OCI-LY7 (cell line): ENCODE data around the gene MARK4.

Experiments used
- EZH2phosphoT487 ChIP-seq: fragments of 200-600 bp; sonication (generic); IDR thresholded peaks from 2 replicates; pipeline ENCODE4 v1.6.1; 2018; ENCODE audit warnings: low read depth, borderline replicate concordance, mild to moderate bottlenecking, mixed run types, antibody characterized with exemption, low read length, moderate library complexity, mixed read lengths
- TF ChIP-seq, protein P1 (sequence below): fragments of 200-600 bp; sonication (generic); conservative IDR thresholded peaks from 2 replicates; pipeline ENCODE4 v1.5.1; 2014; ENCODE audit warnings: mild to moderate bottlenecking, antibody characterized with exemption, low read length, moderate library complexity, mixed read lengths

DNA sequence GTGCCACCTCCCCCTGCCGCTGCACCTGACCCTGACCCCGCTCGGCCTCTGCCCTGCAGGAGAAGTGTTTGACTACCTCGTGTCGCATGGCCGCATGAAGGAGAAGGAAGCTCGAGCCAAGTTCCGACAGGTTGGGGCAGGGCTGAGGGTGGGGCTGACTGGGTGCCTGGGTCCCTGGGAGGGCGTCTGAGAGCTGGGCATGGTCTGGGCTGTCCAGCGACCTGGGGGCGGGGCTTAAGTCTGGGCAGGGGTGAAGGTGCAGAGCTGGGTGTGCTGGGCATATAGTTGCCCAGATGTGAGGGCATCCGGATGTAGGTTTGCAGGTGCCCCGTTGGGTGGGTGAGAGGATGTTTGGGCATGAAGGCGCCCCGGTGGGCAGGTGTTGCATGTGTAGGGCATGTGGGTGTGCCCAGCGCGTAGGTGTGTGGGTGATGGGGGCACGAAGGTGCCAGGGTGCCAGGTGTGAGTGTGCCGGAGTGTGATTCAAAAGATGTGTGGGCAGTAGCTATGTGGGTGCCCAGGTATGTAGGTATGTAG, 13.8 kb downstream of the MARK4 start:
- TF ChIP-seq, protein P1, sequence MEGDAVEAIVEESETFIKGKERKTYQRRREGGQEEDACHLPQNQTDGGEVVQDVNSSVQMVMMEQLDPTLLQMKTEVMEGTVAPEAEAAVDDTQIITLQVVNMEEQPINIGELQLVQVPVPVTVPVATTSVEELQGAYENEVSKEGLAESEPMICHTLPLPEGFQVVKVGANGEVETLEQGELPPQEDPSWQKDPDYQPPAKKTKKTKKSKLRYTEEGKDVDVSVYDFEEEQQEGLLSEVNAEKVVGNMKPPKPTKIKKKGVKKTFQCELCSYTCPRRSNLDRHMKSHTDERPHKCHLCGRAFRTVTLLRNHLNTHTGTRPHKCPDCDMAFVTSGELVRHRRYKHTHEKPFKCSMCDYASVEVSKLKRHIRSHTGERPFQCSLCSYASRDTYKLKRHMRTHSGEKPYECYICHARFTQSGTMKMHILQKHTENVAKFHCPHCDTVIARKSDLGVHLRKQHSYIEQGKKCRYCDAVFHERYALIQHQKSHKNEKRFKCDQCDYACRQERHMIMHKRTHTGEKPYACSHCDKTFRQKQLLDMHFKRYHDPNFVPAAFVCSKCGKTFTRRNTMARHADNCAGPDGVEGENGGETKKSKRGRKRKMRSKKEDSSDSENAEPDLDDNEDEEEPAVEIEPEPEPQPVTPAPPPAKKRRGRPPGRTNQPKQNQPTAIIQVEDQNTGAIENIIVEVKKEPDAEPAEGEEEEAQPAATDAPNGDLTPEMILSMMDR, result no peak
- no peak for TF ChIP-seq EZH2phosphoT487
